HepG2 (cell line): Measurements from ENCODE around the gene VEPH1. TPM values are rescaled to one million over a fixed set of nuclear protein-coding genes. Genes with fewer than 3 reads are reported as not detected.

ENCODE experiments used
- ATAC-seq: fragments of 200-7000 bp; cut with Tn5 transposase; 3 replicates; pipeline ENCODE4 v1.9.1; 2020; ENCODE audit warnings: mild to moderate bottlenecking, moderate library complexity
- BruUV-seq: library from RNA; stranded (reverse); fragments of 400-500 nt; replicated peaks from 2 replicates; lab custom pipeline; 2021; lab: Mats Ljungman, UMichigan
- CTCF ChIA-PET: fragments of 300-600 bp; formaldehyde crosslinking; extraction: SDS; loops from one replicate; lab custom pipeline; 2021; ENCODE audit warnings: low total read pairs, inconsistent platforms, low intra/inter-chr PET ratio; lab: Yijun Ruan, JAX
- POLR2A ChIA-PET: fragments of 350-600 bp; sonication (Branson Sonifier 250); formaldehyde crosslinking; loops from one replicate; lab custom pipeline; 2020; ENCODE audit warnings: antibody characterized with exemption, inconsistent platforms; lab: Yijun Ruan, JAX
- DNase-seq: peaks from one replicate; pipeline ENCODE4 v3.0.0-alpha.2; 2015; ENCODE audit warnings: low spot score
- FAIRE-seq: peaks from 3 replicates; lab custom pipeline; 2011; peaks lifted over from hg19 to GRCh38; lab: Jason Lieb, UNC
- H2AFZ ChIP-seq: one replicate; pipeline ENCODE4 v1.6.1; 2011; ENCODE audit warnings: low read length, inconsistent platforms
- H3K27ac ChIP-seq: fragments of 300-600 bp; 3 replicates; pipeline ENCODE4 v1.8.0; 2011; ENCODE audit warnings: mixed run types, mild to moderate bottlenecking, mixed read lengths, low read length, inconsistent platforms; ENCODE audit not compliant: insufficient read depth; ENCODE audit errors: extremely low read length
- H3K27me3 ChIP-seq, 2 experiments: fragments of 200-600 bp in 1 of 2; 2 replicates in 1 of 2; 3 replicates in 1 of 2; pipeline versions ENCODE4 v1.6.0 to v1.8.0; 2011; ENCODE audit warnings: low read length in 2 of 2, mild to moderate bottlenecking in 2 of 2, moderate library complexity in 2 of 2, inconsistent platforms in 1 of 2; ENCODE audit not compliant: insufficient read depth in 2 of 2, control insufficient read depth in 1 of 2
- H3K36me3 ChIP-seq, 2 experiments: fragments of 200-600 bp in 1 of 2; replicated peaks in 1 of 2; 2 replicates in 1 of 2; 3 replicates in 1 of 2; pipeline versions ENCODE4 v1.5.1 to v1.8.0; 2011; ENCODE audit warnings: low read length in 2 of 2, inconsistent platforms in 1 of 2; ENCODE audit not compliant: insufficient read depth in 2 of 2, control insufficient read depth in 1 of 2
- H3K4me1 ChIP-seq: 2 replicates; pipeline ENCODE4 v1.5.1; 2012; ENCODE audit warnings: low read length, inconsistent platforms; ENCODE audit not compliant: insufficient read depth
- H3K4me2 ChIP-seq: 2 replicates; pipeline ENCODE4 v1.6.0; 2011; ENCODE audit warnings: low read depth, low read length, inconsistent platforms
- H3K4me3 ChIP-seq, 3 experiments: fragments of 200-600 bp in 1 of 3; sonication (generic), shearing (Covaris generic) in 1 of 3; replicated peaks in 1 of 3; 2 replicates each; pipeline ENCODE4 v1.5.1; 2011 to 2016; ENCODE audit warnings: low read length in 3 of 3, inconsistent platforms in 2 of 3, low read depth in 2 of 3, mild to moderate bottlenecking in 2 of 3, control low read depth in 1 of 3, mixed read lengths in 1 of 3; ENCODE audit not compliant: insufficient read depth in 1 of 3
- H3K79me2 ChIP-seq: one replicate; pipeline ENCODE4 v1.6.1; 2011; ENCODE audit warnings: low read length, inconsistent platforms; ENCODE audit not compliant: insufficient read depth
- H3K9ac ChIP-seq: 2 replicates; pipeline ENCODE4 v1.6.0; 2011; ENCODE audit warnings: mild to moderate bottlenecking, low read depth, low read length, inconsistent platforms; ENCODE audit not compliant: insufficient read depth
- H3K9me3 ChIP-seq: 2 replicates; pipeline ENCODE4 v1.5.1; 2012; ENCODE audit warnings: mild to moderate bottlenecking, low read length
- H4K20me1 ChIP-seq: 2 replicates; pipeline ENCODE4 v1.6.0; 2011; ENCODE audit warnings: inconsistent platforms, mild to moderate bottlenecking, low read length, moderate library complexity; ENCODE audit not compliant: insufficient read depth
- HCFC1 ChIP-seq: fragments of 150-350 bp; IDR thresholded peaks from 2 replicates; pipeline ENCODE4 v1.6.1; 2014; ENCODE audit warnings: low read depth, low read length
- HNF4A ChIP-seq: sonication (generic); formaldehyde crosslinking; IDR thresholded peaks from 2 replicates; pipeline ENCODE4 v1.4.0; 2020; ENCODE audit warnings: missing genetic modification reagents
- HOMEZ ChIP-seq: IDR thresholded peaks from 2 replicates; pipeline ENCODE4 v1.6.1; 2016; ENCODE audit warnings: low read depth
- MATR3 ChIP-seq: sonication (generic); formaldehyde crosslinking; IDR thresholded peaks from 2 replicates; pipeline ENCODE4 v1.4.0; 2020; ENCODE audit warnings: missing genetic modification reagents
- NR1H2 ChIP-seq: sonication (generic); formaldehyde crosslinking; IDR thresholded peaks from 2 replicates; pipeline ENCODE4 v1.8.1; 2022; ENCODE audit warnings: low read depth, missing genetic modification reagents, borderline replicate concordance
- PHF5A ChIP-seq: IDR thresholded peaks from one replicate; pipeline ENCODE4 v1.6.1; 2018; ENCODE audit warnings: low read depth, missing genetic modification reagents; ENCODE audit not compliant: unreplicated experiment
- SMARCC2 ChIP-seq: fragments of 450-650 bp; IDR thresholded peaks from 2 replicates; pipeline ENCODE4 v1.6.1; 2017; ENCODE audit warnings: antibody characterized with exemption, mild to moderate bottlenecking
- SP4 ChIP-seq: sonication (generic); formaldehyde crosslinking; IDR thresholded peaks from 2 replicates; pipeline ENCODE4 v1.8.1; 2023; ENCODE audit warnings: mild to moderate bottlenecking, missing genetic modification reagents
- TCF12 ChIP-seq, 2 experiments: fragments of 450-650 bp in 1 of 2; sonication (generic) in 1 of 2; formaldehyde crosslinking in 1 of 2; IDR thresholded peaks; 2 replicates each; pipeline versions ENCODE4 v1.6.1 to v1.8.0; 2017 to 2022; ENCODE audit warnings: antibody characterized with exemption in 1 of 2, mild to moderate bottlenecking in 1 of 2, missing genetic modification reagents in 1 of 2, moderate library complexity in 1 of 2
- TOE1 ChIP-seq: sonication (generic); formaldehyde crosslinking; IDR thresholded peaks from 2 replicates; pipeline ENCODE4 v1.4.0; 2020; ENCODE audit warnings: mild to moderate bottlenecking, missing genetic modification reagents
- ZBTB4 ChIP-seq: sonication (generic); formaldehyde crosslinking; IDR thresholded peaks from 2 replicates; pipeline ENCODE4 v1.4.0; 2020; ENCODE audit warnings: missing genetic modification reagents, mild to moderate bottlenecking, borderline replicate concordance
- ZC3H13 ChIP-seq: sonication (generic); formaldehyde crosslinking; IDR thresholded peaks from 2 replicates; pipeline ENCODE4 v1.8.1; 2023; ENCODE audit warnings: mild to moderate bottlenecking, missing genetic modification reagents, moderate library complexity
- ZFYVE20 ChIP-seq: sonication (generic); formaldehyde crosslinking; IDR thresholded peaks from 2 replicates; pipeline ENCODE4 v1.8.0; 2023; ENCODE audit warnings: low read depth, mild to moderate bottlenecking, moderate library complexity, missing genetic modification reagents, borderline replicate concordance
- ZNF296 ChIP-seq: sonication (generic); formaldehyde crosslinking; conservative IDR thresholded peaks from 2 replicates; pipeline ENCODE4 v1.5.0; 2020; ENCODE audit warnings: mild to moderate bottlenecking, missing genetic modification reagents
- ZNF543 ChIP-seq: sonication (generic); formaldehyde crosslinking; IDR thresholded peaks from 2 replicates; pipeline ENCODE4 v1.4.0; 2020; ENCODE audit warnings: mild to moderate bottlenecking, missing genetic modification reagents
- ZNF674 ChIP-seq: sonication (generic); formaldehyde crosslinking; IDR thresholded peaks from 2 replicates; pipeline ENCODE4 v1.5.0; 2020; ENCODE audit warnings: low read depth, mild to moderate bottlenecking, missing genetic modification reagents
- WGBS: methylation state at CpG from one replicate; pipeline ENCODE4 v1.1.6; 2017; ENCODE audit warnings: low lambda C conversion rate; 5-methylcytosine and 5-hydroxymethylcytosine counted together
- in situ Hi-C: cut with HindIII; loops from 2 replicates; pipeline ENCODE4 v1.10.0; 2017; ENCODE audit warnings: low pct_unique_long_range_greater_than_20kb; ENCODE audit not compliant: extremely low pct_ligation_motif_present
- intact Hi-C: fragments of 100-400 bp; cut with micrococcal nuclease; formaldehyde crosslinking; loops from one replicate; pipeline ENCODE4 v1.10.0; 2022; ENCODE audit not compliant: unreplicated experiment
- polyA plus RNA-seq, 8 experiments: library from polyadenylated mRNA; depleted of rRNA in 3 of 8; stranded (reverse) in 7 of 8; unstranded in 1 of 8; fragments of >200 nt; fragmentation: Illumina TruSeq in 4 of 8; extraction: Trizol in 4 of 8; gene quantifications; 2 replicates each; pipeline versions ENCODE4 v1.2.1 to v1.2.3, GENCODE V29; 2011 to 2016; ENCODE audit warnings: low read depth in 4 of 8, missing spikeins in 1 of 8, mixed read lengths in 1 of 8; ENCODE audit not compliant: insufficient read depth in 1 of 8
- total RNA-seq, 5 experiments: library from RNA; depleted of rRNA; stranded (reverse); fragments of >200 nt; fragmentation: Illumina TruSeq; extraction: Trizol; gene quantifications; 2 replicates each; pipeline ENCODE4 v1.2.3, GENCODE V29; 2016; ENCODE audit warnings: low read depth in 1 of 5
- TF ChIP-seq, protein P1 (sequence below): sonication (generic); formaldehyde crosslinking; IDR thresholded peaks from 2 replicates; pipeline ENCODE4 v1.4.0; 2020; ENCODE audit warnings: missing genetic modification reagents, borderline replicate concordance

The VEPH1 gene
- total and polyA plus RNA-seq, 2 of the 13 experiments (the other 11 are each of a cell fraction or from before 2014, with no cell fraction given), result not detected

GRCh38 chr3:157363393-157363792 lies 139.8 kb downstream of the VEPH1 start:
- TF ChIP-seq ZFYVE20 (CRISPR knock-in tag) (no peak), HNF4A (CRISPR knock-in tag) (no peak), ZNF674 (CRISPR knock-in tag) (no peak), HOMEZ (CRISPR knock-in tag) (no peak), ZBTB4 (CRISPR knock-in tag) (no peak), SP4 (CRISPR knock-in tag) (no peak), ZC3H13 (CRISPR knock-in tag) (no peak), ZNF296 (no peak), HCFC1 (no peak), MATR3 (no peak), NR1H2 (no peak), PHF5A (CRISPR knock-in tag) (no peak), TOE1 (CRISPR knock-in tag) (no peak), TCF12 (IDR thresholded peaks at IDR 0.05) (no peak), TCF12 (CRISPR knock-in tag; IDR thresholded peaks at IDR 0.05) (no peak), ZNF543 (no peak), SMARCC2 (no peak)
- TF ChIP-seq, protein P1, sequence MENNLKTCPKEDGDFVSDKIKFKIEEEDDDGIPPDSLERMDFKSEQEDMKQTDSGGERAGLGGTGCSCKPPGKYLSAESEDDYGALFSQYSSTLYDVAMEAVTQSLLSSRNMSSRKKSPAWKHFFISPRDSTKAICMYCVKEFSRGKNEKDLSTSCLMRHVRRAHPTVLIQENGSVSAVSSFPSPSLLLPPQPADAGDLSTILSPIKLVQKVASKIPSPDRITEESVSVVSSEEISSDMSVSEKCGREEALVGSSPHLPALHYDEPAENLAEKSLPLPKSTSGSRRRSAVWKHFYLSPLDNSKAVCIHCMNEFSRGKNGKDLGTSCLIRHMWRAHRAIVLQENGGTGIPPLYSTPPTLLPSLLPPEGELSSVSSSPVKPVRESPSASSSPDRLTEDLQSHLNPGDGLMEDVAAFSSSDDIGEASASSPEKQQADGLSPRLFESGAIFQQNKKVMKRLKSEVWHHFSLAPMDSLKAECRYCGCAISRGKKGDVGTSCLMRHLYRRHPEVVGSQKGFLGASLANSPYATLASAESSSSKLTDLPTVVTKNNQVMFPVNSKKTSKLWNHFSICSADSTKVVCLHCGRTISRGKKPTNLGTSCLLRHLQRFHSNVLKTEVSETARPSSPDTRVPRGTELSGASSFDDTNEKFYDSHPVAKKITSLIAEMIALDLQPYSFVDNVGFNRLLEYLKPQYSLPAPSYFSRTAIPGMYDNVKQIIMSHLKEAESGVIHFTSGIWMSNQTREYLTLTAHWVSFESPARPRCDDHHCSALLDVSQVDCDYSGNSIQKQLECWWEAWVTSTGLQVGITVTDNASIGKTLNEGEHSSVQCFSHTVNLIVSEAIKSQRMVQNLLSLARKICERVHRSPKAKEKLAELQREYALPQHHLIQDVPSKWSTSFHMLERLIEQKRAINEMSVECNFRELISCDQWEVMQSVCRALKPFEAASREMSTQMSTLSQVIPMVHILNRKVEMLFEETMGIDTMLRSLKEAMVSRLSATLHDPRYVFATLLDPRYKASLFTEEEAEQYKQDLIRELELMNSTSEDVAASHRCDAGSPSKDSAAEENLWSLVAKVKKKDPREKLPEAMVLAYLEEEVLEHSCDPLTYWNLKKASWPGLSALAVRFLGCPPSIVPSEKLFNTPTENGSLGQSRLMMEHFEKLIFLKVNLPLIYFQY, result no peak
- WGBS, result 5% methylated on average over 3 of the region's 3 CpGs
- intact Hi-C loops, result no loop called here

More at GRCh38 chr3:157363393-157363792, 139.8 kb downstream of the VEPH1 start:
- Histone ChIP-seq H3K9ac (no peak overlapping the region), H3K36me3 (no peaks in the 10 kb centered on the region), H2AFZ (no peak overlapping the region), H3K79me2 (no peaks in the 10 kb centered on the region), H3K9me3 (no peaks in the 10 kb centered on the region), H3K4me1 (no peaks in the 10 kb centered on the region), H3K27ac (no peak overlapping the region), H4K20me1 (no peaks in the 10 kb centered on the region), H3K4me2 (no peak overlapping the region), H3K4me3 (no peak overlapping the region), H3K27me3 (no peaks in the 10 kb centered on the region)
- FAIRE-seq (no peak), ATAC-seq (no peak), DNase-seq (no peak)
- POLR2A ChIA-PET, result no interaction called here
- no TSS peak for BruUV-seq
- CTCF ChIA-PET, result no interaction called here
- in situ Hi-C loops, result no loop called here
